Colonic mucosa (tissue), 4 donors: ENCODE measurements around the gene DENND1A. TPM values are rescaled to one million over a fixed set of nuclear protein-coding genes. Genes with fewer than 3 reads are reported as not detected.
A peak's percentile ranks its signal among the peaks of the same experiment; 100 is the strongest.

Experiments used
- DNase-seq: peaks from one replicate; pipeline ENCODE4 v3.0.0-alpha.2; 2020
- H3K27ac ChIP-seq: fragments of 200-600 bp; one replicate; pipeline ENCODE4 v1.8.0; 2021
- H3K27me3 ChIP-seq: fragments of 200-600 bp; one replicate; pipeline ENCODE4 v1.8.0; 2021
- H3K36me3 ChIP-seq: fragments of 200-600 bp; one replicate; pipeline ENCODE4 v1.8.0; 2021
- H3K4me1 ChIP-seq: fragments of 200-600 bp; one replicate; pipeline ENCODE4 v1.8.0; 2021; ENCODE audit warnings: mild to moderate bottlenecking
- H3K4me3 ChIP-seq: fragments of 200-600 bp; one replicate; pipeline ENCODE4 v1.8.0; 2021
- H3K9ac ChIP-seq, 2 donors: one replicate each; pipeline ENCODE4 v1.7.0; 2013; ENCODE audit warnings: control low read depth in 2 of 2, low read depth in 2 of 2, low read length in 2 of 2
- H3K9me3 ChIP-seq: fragments of 200-600 bp; one replicate; pipeline ENCODE4 v1.8.0; 2021
- CTCF ChIP-seq: fragments of 200-600 bp; IDR thresholded peaks from one replicate; pipeline ENCODE4 v1.8.0; 2022; ENCODE audit warnings: antibody characterized with exemption, mild to moderate bottlenecking
- intact Hi-C: fragments of 100-400 bp; cut with DNase I; formaldehyde crosslinking; loops from one replicate; pipeline ENCODE4 v1.14.1; 2022
- total RNA-seq, 2 donors: library from RNA; stranded (reverse); fragmentation: NEBNext Ultra II Directional in 1 of 2; extraction: Animal tissue kit (Norgen Biotek cat#: 25700) in 1 of 2; gene quantifications; one replicate each; pipeline ENCODE4 v1.2.1, GENCODE V29; 2021
- donor health status: healthy.
- donor health status: DM: no; HTN: no; CAD: no.
- donor health status: DM: no; HTN: no; CAD: no.

The DENND1A gene
- total RNA-seq, 2 donors from 2014 or later: 34.3 to 39.9 TPM

GRCh38 chr9:123356851-123357742 is 572.8 kb downstream of the DENND1A start:
- H3K9ac ChIP-seq: no peak overlapping the region

GRCh38 chr9:123355761-123356431 is 574.0 kb downstream of the DENND1A start, which contains the start of gene CRB2:
CRB2 (plus strand) TSS chr9:123356197; CDS start chr9:123356261, 64 bp downstream.
- DNase-seq: no peak
- Histone ChIP-seq H3K9ac (no peak within 1 kb of the TSS), H3K4me1 (peaks cover 10% of the 10 kb centered on the region), H3K27me3 (no peaks in the 10 kb centered on the region), H3K36me3 (no peaks in the 10 kb centered on the region), H3K9me3 (no peaks in the 10 kb centered on the region), H3K4me3 (no peak within 1 kb of the TSS), H3K27ac (no peak within 1 kb of the TSS)
- intact Hi-C loops: loop anchor here (2.0 kb wide), 1 partner anchor 29 kb away; no protein-coding TSS in a partner anchor
- TF ChIP-seq CTCF: no peak

More at GRCh38 chr9:123356851-123357742, 572.8 kb downstream of the DENND1A start:
- intact Hi-C loops: no loop called here
- no peaks in the 10 kb centered on the region for H3K27me3 ChIP-seq
- DNase-seq: no peak
- no peaks in the 10 kb centered on the region for H3K36me3 ChIP-seq
- no peaks in the 10 kb centered on the region for H3K9me3 ChIP-seq
- no peak for TF ChIP-seq CTCF
- no peak overlapping the region for H3K27ac ChIP-seq
- H3K4me1 ChIP-seq: peaks cover 10% of the 10 kb centered on the region
- H3K4me3 ChIP-seq: no peak overlapping the region

- peaks cover 3% of the 10 kb centered on the region for H3K4me1 ChIP-seq
- TF ChIP-seq CTCF: no peak
- H3K27me3 ChIP-seq: no peaks in the 10 kb centered on the region
- H3K27ac ChIP-seq: no peak overlapping the region
- no peaks in the 10 kb centered on the region for H3K36me3 ChIP-seq
- no peak for DNase-seq
- no peak overlapping the region for H3K9ac ChIP-seq
- H3K4me3 ChIP-seq: no peak overlapping the region
- intact Hi-C loops: loop anchor here (2.0 kb wide), 1 partner anchor 30 kb away; no protein-coding TSS in a partner anchor
- H3K9me3 ChIP-seq: no peaks in the 10 kb centered on the region
Observed at GRCh38 chr9:123354806-123355508, 575.0 kb downstream of the DENND1A start.

- peak; percentile 85 for TF ChIP-seq CTCF
- Histone ChIP-seq H3K9ac (no peak overlapping the region), H3K4me3 (no peak overlapping the region), H3K4me1 (no peaks in the 10 kb centered on the region), H3K36me3 (no peaks in the 10 kb centered on the region), H3K27ac (no peak overlapping the region), H3K27me3 (no peaks in the 10 kb centered on the region), H3K9me3 (no peaks in the 10 kb centered on the region)
- peak; percentile 67 for DNase-seq
- intact Hi-C loops: loop anchor here (2.0 kb wide), 1 partner anchor 31 kb away; no protein-coding TSS in a partner anchor
Observed at GRCh38 chr9:123353984-123354591, 575.8 kb downstream of the DENND1A start.

- Histone ChIP-seq H3K27me3 (no peaks in the 10 kb centered on the region), H3K4me1 (no peaks in the 10 kb centered on the region), H3K36me3 (no peaks in the 10 kb centered on the region), H3K9ac (no peak overlapping the region), H3K9me3 (no peaks in the 10 kb centered on the region), H3K4me3 (no peak overlapping the region), H3K27ac (no peak overlapping the region)
- no peak for DNase-seq
- intact Hi-C loops: no loop called here
- TF ChIP-seq CTCF: no peak
Observed at GRCh38 chr9:123353041-123353440, 576.9 kb downstream of the DENND1A start.
